Measurements from ENCODE around the gene NFATC1.

NFATC1 gene

DNA sequence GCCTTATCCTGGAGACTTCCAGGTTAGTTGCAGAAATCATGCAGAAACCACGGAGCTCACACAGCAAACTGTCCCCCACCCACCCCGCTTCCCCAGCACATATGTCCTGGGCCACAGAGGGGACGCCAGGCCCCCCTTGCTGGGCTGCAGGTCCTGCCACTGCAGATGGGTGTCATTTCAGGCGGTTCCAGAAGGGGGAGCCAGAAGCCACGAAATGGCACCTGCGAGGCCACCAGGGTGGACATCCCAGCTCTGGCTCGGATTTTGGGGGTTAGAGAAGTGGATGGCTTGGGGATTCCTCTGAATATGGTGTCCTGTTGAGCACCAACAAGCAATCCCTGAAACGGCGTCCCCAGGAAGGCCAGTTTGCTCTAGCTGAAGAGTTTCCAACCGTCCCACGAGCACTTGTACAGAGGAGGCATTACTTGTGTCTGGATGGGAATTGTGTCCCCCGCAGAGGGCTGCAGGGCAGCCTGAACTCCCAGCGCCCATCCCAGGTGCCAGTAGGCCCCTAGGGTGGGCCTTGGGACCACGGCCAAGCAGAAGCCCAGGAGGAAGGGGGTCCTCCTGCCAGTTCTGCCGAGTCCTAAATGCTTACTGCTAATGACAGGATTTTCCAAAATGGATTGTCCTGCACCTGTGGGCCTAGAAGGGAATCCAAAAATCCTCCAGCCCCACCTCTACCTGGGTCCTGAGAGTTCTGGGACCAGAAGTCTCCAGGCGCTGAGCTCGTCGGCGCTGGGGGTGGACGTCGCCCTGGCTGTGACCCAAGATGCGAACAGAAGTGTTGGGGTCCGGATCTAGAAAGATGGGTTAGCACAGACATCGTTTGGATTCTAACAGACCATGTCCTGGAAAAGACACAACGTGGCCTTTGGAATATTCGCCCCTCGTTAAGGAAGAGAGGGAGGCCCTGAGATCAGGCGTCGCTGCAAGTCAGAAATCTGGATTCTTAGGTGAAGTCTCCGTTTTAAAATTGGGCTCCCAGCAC lies 14.6 kb upstream of the NFATC1 start:
- Mint-ChIP-seq H3K9me3 (no peaks in the 10 kb centered on the region), H3K4me1 (ENCODE audit: low read depth) (peaks cover 9% of the 10 kb centered on the region), H3K27ac (no peak overlapping the region), H3K27me3 (no peaks in the 10 kb centered on the region), H3K36me3 (ENCODE audit: low read depth) (peaks cover 6% of the 10 kb centered on the region), H3K4me3 (no peak overlapping the region)

DNA sequence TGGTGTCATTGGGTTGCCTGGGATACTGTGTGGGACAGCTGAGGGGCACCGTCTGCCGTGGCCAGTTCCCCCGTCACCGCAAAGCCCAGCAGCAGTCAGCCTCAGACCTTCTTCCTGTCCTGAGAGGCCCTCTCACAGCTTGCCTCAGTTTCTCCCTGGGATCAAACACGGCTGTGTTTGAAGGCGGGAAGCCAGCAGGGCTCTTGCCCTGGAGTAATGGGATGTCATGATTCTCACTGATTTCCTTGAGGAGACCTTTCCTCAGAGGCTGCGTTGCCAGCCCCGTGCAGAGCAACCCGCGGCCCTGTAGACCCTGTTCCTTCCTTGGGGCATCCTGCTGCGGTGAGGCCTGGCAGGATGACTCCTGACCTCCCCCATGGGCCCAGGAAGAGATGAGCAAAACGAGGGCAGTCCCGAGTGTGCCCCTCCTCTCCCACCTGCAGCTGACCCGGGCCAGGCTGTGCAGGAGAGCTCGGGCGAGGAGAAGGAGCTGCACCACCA lies 13.9 kb upstream of the NFATC1 start:
- H3K36me3 Mint-ChIP-seq (ENCODE audit: low read depth), result peaks cover 6% of the 10 kb centered on the region
- no peak overlapping the region for H3K4me3 Mint-ChIP-seq
- H3K4me1 Mint-ChIP-seq (ENCODE audit: low read depth), result peaks cover 9% of the 10 kb centered on the region
- no peaks in the 10 kb centered on the region for H3K27me3 Mint-ChIP-seq
- no peak overlapping the region for H3K27ac Mint-ChIP-seq
- H3K9me3 Mint-ChIP-seq, result no peaks in the 10 kb centered on the region

DNA sequence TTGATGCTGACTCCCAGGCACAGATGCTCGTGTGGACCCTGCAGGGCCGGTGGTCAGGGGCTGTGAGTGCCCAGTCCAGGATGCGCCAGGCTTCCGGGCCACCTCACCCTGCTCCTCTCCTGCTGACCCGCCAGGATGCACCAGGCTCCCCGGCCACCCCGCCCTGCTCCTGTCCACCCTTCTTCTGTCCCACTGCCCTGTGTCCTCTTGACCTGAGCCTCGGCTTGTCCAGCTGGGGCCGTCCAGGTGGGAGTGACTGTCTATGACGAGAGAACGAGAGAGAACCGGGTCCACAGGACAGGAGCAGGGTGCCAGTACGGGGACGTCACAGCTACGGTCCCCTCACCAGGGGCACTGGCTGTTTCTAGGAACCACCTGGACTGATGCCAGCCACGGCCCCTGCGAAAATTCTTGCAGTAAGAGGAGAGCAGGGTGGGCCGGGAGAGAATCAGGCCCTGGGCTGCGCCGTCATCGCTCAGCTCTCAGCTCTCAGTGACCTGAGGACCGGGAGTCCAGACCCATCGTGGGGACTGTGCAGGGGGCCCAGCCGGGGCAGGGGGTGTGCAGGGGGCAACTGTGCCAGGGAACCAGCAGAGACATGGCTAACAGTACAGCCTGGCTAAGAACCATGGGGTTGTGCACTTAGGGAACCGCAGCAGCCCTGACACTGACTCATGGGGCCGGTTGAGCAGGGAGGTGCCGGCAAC lies 12.9 kb upstream of the NFATC1 start:
- Mint-ChIP-seq H3K4me3 (no peak overlapping the region), H3K4me1 (ENCODE audit: low read depth) (peaks cover 16% of the 10 kb centered on the region), H3K36me3 (ENCODE audit: low read depth) (peaks cover 6% of the 10 kb centered on the region), H3K9me3 (no peaks in the 10 kb centered on the region), H3K27ac (no peak overlapping the region), H3K27me3 (peaks cover 5% of the 10 kb centered on the region)

DNA sequence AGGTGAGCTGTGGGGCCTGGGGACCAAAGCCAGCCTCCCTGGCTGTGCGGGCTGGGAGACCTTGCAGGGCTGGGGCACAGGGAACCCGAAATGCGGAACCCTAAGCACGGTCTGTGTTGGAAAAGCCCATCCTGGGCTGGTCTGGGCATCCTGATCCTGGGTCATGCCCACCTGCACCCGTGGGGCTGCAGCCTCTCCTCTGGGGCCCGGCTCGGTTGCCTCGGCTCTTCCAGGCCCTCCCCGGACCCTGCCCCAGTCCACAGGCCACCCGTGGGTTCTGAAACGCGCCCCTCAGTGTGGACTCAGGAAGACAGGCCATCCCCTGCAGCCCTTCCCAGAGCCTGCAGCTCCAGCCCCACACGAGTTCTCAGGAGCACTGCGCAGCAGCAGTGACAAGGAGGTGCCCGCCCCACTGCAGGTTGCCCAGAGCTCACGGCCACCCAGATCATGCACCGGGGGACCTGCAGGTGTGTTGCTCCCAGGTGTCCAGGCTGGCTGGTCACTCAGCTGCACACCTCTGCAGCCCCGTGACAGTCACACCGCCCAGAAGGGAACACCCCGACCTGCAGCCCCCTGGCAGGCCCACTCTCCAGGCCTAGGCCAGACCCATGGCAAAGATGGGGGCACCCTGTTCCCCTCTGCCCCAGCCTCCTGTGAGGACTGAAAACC lies 12.2 kb upstream of the NFATC1 start:
- no peaks in the 10 kb centered on the region for H3K9me3 Mint-ChIP-seq
- peaks cover 6% of the 10 kb centered on the region for H3K36me3 Mint-ChIP-seq (ENCODE audit: low read depth)

DNA sequence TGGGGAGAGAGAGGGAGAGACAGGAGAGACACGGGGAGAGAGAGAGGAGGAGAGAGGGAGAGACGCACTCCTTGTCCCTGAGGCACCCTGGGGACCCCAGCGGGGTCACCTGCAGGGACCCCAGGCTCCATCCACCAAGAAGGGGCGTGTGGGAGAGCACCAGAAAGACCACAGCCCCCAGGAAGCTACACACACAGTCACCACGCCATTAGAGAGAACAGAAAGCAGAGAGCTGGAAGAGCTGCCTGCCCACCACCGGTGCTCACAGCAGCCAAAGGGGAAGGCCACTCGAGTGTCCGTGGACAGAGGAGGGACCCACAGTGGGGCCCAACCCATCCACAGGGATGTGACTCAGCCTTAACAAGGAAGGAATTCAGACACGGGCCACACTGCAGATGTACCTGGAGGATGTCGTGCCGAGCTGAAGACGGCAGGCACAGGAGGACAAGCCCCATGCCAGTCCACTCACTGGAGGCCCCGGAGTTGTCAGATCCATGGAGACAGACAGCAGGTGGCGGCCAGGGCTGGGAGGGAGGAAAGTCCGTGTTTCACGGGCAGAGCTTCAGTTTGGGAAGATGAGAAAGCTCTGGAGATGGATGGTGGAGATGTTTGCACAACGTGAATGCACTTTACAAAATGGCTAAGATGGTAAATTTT lies 11.5 kb upstream of the NFATC1 start:
- no peaks in the 10 kb centered on the region for H3K9me3 Mint-ChIP-seq
- no peak overlapping the region for H3K27ac Mint-ChIP-seq
- no peaks in the 10 kb centered on the region for H3K36me3 Mint-ChIP-seq (ENCODE audit: low read depth)
- peaks cover 15% of the 10 kb centered on the region for H3K4me1 Mint-ChIP-seq (ENCODE audit: low read depth)
- H3K4me3 Mint-ChIP-seq, result no peak overlapping the region
- H3K27me3 Mint-ChIP-seq, result peaks cover 14% of the 10 kb centered on the region

More for the DNA sequence above, 12.2 kb upstream of the NFATC1 start:
- H3K4me3 Mint-ChIP-seq, result no peak overlapping the region
- peaks cover 8% of the 10 kb centered on the region for H3K27me3 Mint-ChIP-seq
- H3K27ac Mint-ChIP-seq, result no peak overlapping the region
- peaks cover 19% of the 10 kb centered on the region for H3K4me1 Mint-ChIP-seq (ENCODE audit: low read depth)

DNA sequence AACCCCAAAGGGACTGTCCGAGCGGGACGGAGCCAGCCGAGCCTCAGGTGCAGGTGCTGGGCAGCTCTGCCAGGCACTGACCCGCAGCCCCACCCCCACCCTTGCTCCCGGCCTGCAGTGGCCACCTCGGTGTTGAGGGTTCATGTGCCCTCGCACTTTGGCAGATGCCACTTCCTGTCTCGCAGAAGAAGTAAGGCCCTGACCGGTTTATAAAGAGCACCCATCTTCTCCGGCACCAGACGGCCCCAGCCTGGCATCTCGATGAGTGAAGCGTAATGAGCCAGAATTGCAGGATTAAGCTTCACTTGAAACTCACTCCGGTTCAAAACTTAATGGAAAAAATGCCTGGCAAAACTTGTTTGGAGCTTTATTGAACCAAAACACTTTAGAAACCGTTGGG lies 10.9 kb upstream of the NFATC1 start:
- H3K27me3 Mint-ChIP-seq, result peaks cover 16% of the 10 kb centered on the region
- no peak overlapping the region for H3K4me3 Mint-ChIP-seq
- peaks cover 12% of the 10 kb centered on the region for H3K4me1 Mint-ChIP-seq (ENCODE audit: low read depth)
- no peaks in the 10 kb centered on the region for H3K36me3 Mint-ChIP-seq (ENCODE audit: low read depth)
- H3K27ac Mint-ChIP-seq, result no peak overlapping the region
- no peaks in the 10 kb centered on the region for H3K9me3 Mint-ChIP-seq

DNA sequence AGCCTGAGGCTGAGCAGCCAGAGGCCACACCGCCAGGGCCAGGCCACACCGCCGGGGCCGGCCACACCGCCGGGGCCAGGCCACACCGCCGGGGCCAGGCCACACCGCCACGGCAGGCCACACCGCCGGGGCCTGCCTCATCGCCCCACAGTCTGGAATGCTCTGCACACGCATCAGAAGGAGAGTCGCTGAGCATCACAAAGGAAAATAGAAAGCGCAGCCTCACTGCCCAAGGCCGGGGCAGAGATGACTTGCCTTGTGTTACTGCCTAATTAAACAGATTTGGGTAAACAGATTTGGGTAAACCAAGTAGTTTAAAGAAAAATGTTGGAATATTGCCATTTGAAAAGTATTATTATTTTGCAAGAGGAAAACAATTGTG lies 10.4 kb upstream of the NFATC1 start:
- Mint-ChIP-seq H3K36me3 (ENCODE audit: low read depth) (no peaks in the 10 kb centered on the region), H3K27me3 (peaks cover 19% of the 10 kb centered on the region), H3K4me3 (no peak overlapping the region), H3K9me3 (no peaks in the 10 kb centered on the region), H3K4me1 (ENCODE audit: low read depth) (peaks cover 12% of the 10 kb centered on the region), H3K27ac (no peak overlapping the region)

DNA sequence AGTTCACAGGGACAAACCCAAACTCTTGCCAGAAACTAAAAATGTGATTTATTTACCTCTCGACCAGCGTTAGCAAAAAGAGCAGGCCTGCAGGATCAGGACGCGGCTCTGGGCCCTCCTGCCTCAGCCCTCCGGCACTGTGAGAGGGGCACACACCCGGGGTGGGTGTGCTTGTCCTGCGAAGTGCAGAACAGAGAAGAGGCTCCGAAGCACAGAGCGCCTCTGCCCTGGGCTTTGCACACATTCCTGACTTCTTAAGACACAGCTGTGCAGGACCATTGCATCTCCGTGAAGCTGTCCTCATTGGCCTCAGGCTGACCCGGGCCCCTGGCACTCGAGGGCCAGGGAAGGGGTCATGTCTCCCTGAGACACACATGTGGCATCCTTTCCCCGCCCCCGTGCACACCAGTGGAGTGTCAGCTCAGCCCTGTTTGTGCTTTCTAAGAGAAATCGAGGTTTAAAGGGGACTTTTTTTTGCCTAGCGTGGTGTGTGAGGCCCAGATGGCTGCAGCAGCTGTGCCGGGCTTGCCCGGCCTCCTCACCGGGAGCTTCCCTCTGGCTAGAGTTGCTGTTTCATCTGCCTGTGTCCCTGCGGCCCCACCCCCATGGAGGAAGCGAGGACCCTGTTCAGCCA lies 9.9 kb upstream of the NFATC1 start:
- Mint-ChIP-seq H3K4me3 (no peak overlapping the region), H3K27me3 (peaks cover 22% of the 10 kb centered on the region), H3K36me3 (ENCODE audit: low read depth) (no peaks in the 10 kb centered on the region), H3K4me1 (ENCODE audit: low read depth) (peaks cover 12% of the 10 kb centered on the region), H3K27ac (no peak overlapping the region), H3K9me3 (no peaks in the 10 kb centered on the region)

DNA sequence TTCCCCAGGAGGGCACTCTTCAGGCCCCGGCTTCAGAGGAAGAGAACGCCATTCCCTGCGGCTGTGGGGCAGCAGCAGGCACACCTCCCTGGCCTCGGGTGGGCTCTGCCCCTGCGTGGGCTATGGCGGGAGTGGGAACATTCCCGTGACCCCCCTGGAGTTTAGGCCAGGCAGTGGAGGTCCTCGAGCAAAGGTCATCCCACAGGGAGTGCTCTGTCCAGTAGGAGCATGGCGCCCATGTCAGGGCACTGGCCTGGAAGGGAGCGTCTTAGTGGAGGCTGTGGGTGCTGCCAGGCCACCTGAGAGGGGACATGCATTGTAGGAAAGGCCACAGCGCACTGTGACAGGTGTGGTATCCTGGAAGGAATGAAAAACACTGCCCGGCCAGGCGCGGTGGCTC lies 9.2 kb upstream of the NFATC1 start:
- H3K4me1 Mint-ChIP-seq (ENCODE audit: low read depth), result peaks cover 12% of the 10 kb centered on the region
- peaks cover 27% of the 10 kb centered on the region for H3K27me3 Mint-ChIP-seq
- no peaks in the 10 kb centered on the region for H3K36me3 Mint-ChIP-seq (ENCODE audit: low read depth)
- no peaks in the 10 kb centered on the region for H3K9me3 Mint-ChIP-seq
- no peak overlapping the region for H3K4me3 Mint-ChIP-seq
- H3K27ac Mint-ChIP-seq, result no peak overlapping the region

DNA sequence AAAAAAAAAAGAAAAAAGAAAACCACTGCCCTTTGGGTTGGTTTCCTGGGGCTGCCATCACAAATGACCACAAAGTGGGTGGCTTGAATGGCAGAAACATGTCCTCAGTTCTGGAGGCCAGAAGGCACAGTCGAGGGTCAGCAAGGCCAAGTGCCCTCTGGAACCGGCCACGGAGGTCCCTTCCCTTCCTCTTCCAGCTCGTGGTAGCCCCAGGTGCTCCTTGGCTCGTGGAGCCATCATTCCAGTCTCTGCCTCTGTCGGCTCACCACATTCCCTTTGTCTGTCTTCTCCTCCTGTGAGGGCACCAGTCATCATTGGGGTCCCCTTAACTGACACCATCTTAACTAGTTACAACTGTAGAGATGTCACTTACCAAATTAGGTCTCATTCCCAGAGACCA lies 8.5 kb upstream of the NFATC1 start:
- Mint-ChIP-seq H3K27ac (no peak overlapping the region), H3K9me3 (no peaks in the 10 kb centered on the region), H3K4me3 (no peak overlapping the region), H3K4me1 (ENCODE audit: low read depth) (peaks cover 15% of the 10 kb centered on the region), H3K36me3 (ENCODE audit: low read depth) (no peaks in the 10 kb centered on the region), H3K27me3 (peaks cover 30% of the 10 kb centered on the region)

DNA sequence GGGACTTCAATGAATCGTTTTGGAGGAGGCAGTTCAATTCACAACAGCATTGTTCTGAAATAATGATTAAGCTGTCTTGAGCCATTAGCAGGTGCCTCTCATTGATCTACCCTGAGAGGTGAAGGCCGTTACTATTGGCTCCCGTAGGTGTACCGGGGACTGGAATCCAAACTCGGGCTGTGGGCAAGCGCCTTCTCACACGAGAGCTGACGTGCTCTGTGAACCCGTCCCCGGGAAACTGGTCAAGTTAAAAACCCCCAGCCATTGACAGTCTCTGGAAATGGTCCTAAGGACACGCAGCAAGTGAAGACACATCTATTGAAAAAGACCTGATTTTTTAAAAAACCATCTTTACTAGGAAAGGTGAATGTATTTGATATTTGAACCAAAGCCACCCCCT lies 8.1 kb upstream of the NFATC1 start:
- Mint-ChIP-seq H3K27me3 (peaks cover 33% of the 10 kb centered on the region), H3K9me3 (no peaks in the 10 kb centered on the region), H3K4me1 (ENCODE audit: low read depth) (peaks cover 19% of the 10 kb centered on the region), H3K27ac (no peak overlapping the region), H3K36me3 (ENCODE audit: low read depth) (no peaks in the 10 kb centered on the region), H3K4me3 (no peak overlapping the region)

DNA sequence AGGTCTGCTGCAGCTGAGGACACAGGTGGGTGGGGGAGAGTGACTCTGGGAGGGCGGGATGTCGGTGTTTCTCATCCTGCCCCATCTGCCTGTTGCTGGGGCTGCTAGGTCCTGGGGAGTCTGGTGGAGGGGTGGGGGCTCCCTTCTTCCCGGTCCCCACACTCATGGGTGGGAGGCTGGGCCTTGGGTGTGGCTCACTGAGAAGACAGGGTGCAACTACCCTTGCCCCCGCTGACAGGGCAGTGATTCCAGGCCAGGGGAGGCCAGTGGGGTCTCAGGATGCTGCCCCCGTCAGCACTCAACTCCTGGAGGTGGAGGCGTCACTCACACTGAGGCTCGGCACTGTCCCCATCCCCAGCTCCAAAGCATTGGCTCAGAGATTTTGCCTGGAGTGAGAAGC lies 7.7 kb upstream of the NFATC1 start:
- Mint-ChIP-seq H3K36me3 (ENCODE audit: low read depth) (no peaks in the 10 kb centered on the region), H3K27ac (no peak overlapping the region), H3K27me3 (peaks cover 33% of the 10 kb centered on the region), H3K4me1 (ENCODE audit: low read depth) (peaks cover 23% of the 10 kb centered on the region), H3K9me3 (no peaks in the 10 kb centered on the region), H3K4me3 (no peak overlapping the region)

DNA sequence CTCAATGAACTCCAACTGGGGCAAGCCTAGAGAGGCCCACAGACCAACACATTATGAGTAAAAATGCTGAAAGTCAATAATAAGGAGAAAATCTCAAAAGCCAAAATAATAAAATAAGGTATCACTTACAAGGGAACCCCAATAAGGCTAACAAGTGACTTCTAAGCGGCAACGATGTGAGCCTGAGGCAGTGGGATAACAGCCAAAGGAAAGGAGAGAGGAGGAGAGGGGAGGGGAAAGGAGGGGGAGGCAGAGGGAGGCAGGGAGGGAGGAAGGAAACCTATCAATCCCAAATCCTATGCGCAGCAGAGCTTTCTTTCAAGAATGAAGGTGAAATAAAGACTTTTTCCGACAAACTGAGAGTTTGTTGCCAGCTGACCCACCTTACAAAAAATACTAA lies 6.0 kb upstream of the NFATC1 start:
- Mint-ChIP-seq H3K27me3 (peaks cover 33% of the 10 kb centered on the region), H3K27ac (no peak overlapping the region), H3K4me1 (ENCODE audit: low read depth) (peaks cover 30% of the 10 kb centered on the region)

DNA sequence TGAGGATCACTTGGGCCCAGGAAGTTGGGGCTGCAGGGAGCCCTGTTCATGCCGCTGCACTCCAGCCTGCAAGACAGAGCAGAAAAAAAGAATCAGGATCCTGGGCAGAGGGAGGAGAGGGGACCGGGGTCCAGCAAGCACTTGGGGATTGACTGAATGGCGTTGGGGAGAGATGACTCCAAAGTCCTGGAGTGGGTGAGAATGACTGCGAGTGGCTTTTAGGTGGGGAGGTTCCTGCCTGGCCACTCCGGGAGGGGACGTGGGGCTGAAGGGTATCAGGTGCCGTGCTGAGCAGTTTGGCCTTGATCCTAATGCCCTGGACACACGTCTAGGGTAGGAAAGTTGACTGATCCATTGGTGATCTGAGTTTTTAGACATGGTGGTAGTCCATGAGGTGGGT lies 3.5 kb upstream of the NFATC1 start:
- Mint-ChIP-seq H3K4me3 (peak overlapping the region; percentile 7), H3K27me3 (peaks cover 33% of the 10 kb centered on the region), H3K4me1 (ENCODE audit: low read depth) (peaks cover 33% of the 10 kb centered on the region), H3K36me3 (ENCODE audit: low read depth) (no peaks in the 10 kb centered on the region), H3K27ac (peak overlapping the region; percentile 21), H3K9me3 (no peaks in the 10 kb centered on the region)

More for the DNA sequence above, 6.0 kb upstream of the NFATC1 start:
- Mint-ChIP-seq H3K36me3 (ENCODE audit: low read depth) (no peaks in the 10 kb centered on the region), H3K9me3 (no peaks in the 10 kb centered on the region), H3K4me3 (no peak overlapping the region)
